ENCODE data around the gene TSHR. TPM values are rescaled to one million over a fixed set of nuclear protein-coding genes. Genes with fewer than 3 reads are reported as not detected.

The TSHR gene
- total RNA-seq, 3 donors from 2014 or later: 0.24 to 0.47 TPM; not detected in 1

GRCh38 chr14:80959496-80959895, 4.1 kb downstream of the TSHR start:
- peak overlapping the region; percentile 66 for H3K4me3 Mint-ChIP-seq
- H3K27me3 Mint-ChIP-seq (ENCODE audit: low read depth): no peaks in the 10 kb centered on the region
- H3K36me3 Mint-ChIP-seq (ENCODE audit: insufficient read depth): no peaks in the 10 kb centered on the region
- H3K9me3 Mint-ChIP-seq: no peaks in the 10 kb centered on the region
- DNase-seq (peak; percentile 15), ATAC-seq (peak; percentile 88)
- H3K4me1 Mint-ChIP-seq (ENCODE audit: low read depth): peaks cover 46% of the 10 kb centered on the region

GRCh38 chr14:80965037-80965436, 9.6 kb downstream of the TSHR start:
- H3K4me1 Mint-ChIP-seq (ENCODE audit: low read depth): peaks cover 4% of the 10 kb centered on the region
- DNase-seq (no peak), ATAC-seq (no peak)
- H3K36me3 Mint-ChIP-seq (ENCODE audit: insufficient read depth): no peaks in the 10 kb centered on the region
- no peaks in the 10 kb centered on the region for H3K27me3 Mint-ChIP-seq (ENCODE audit: low read depth)
- H3K9me3 Mint-ChIP-seq: no peaks in the 10 kb centered on the region
- no peak overlapping the region for H3K4me3 Mint-ChIP-seq

GRCh38 chr14:80973931-80974641, 18.7 kb downstream of the TSHR start:
- ATAC-seq (peak; percentile 46), DNase-seq (no peak)
- H3K36me3 Mint-ChIP-seq (ENCODE audit: insufficient read depth): no peaks in the 10 kb centered on the region
- no peaks in the 10 kb centered on the region for H3K9me3 Mint-ChIP-seq
- no peak overlapping the region for H3K4me3 Mint-ChIP-seq
- H3K4me1 Mint-ChIP-seq (ENCODE audit: low read depth): peaks cover 25% of the 10 kb centered on the region
- no peaks in the 10 kb centered on the region for H3K27me3 Mint-ChIP-seq (ENCODE audit: low read depth)

- H3K36me3 Mint-ChIP-seq (ENCODE audit: insufficient read depth): no peaks in the 10 kb centered on the region
- no peak for DNase-seq
- peaks cover 26% of the 10 kb centered on the region for H3K4me1 Mint-ChIP-seq (ENCODE audit: low read depth)
- H3K9me3 Mint-ChIP-seq: no peaks in the 10 kb centered on the region
- H3K4me3 Mint-ChIP-seq: no peak overlapping the region
- no peaks in the 10 kb centered on the region for H3K27me3 Mint-ChIP-seq (ENCODE audit: low read depth)
- ATAC-seq: no peak
Observed at GRCh38 chr14:80974679-80975078, 19.3 kb downstream of the TSHR start.

GRCh38 chr14:80977221-80977620, 21.8 kb downstream of the TSHR start:
- ATAC-seq (peak in 1 of 2 donors; percentile 30), DNase-seq (no peak)
- H3K4me3 Mint-ChIP-seq: no peak overlapping the region
- H3K4me1 Mint-ChIP-seq (ENCODE audit: low read depth): peaks cover 26% of the 10 kb centered on the region
- H3K36me3 Mint-ChIP-seq (ENCODE audit: insufficient read depth): no peaks in the 10 kb centered on the region
- no peaks in the 10 kb centered on the region for H3K27me3 Mint-ChIP-seq (ENCODE audit: low read depth)
- no peaks in the 10 kb centered on the region for H3K9me3 Mint-ChIP-seq

- ATAC-seq (peak; percentile 55 to 75), DNase-seq (no peak)
- H3K9me3 Mint-ChIP-seq: no peaks in the 10 kb centered on the region
- H3K4me1 Mint-ChIP-seq (ENCODE audit: low read depth): peaks cover 25% of the 10 kb centered on the region
- H3K36me3 Mint-ChIP-seq (ENCODE audit: insufficient read depth): no peaks in the 10 kb centered on the region
- no peak overlapping the region for H3K4me3 Mint-ChIP-seq
- no peaks in the 10 kb centered on the region for H3K27me3 Mint-ChIP-seq (ENCODE audit: low read depth)
Observed at GRCh38 chr14:80978403-80978802, 23.0 kb downstream of the TSHR start.

- H3K4me1 Mint-ChIP-seq (ENCODE audit: low read depth): peaks cover 18% of the 10 kb centered on the region
- no peak overlapping the region for H3K4me3 Mint-ChIP-seq
- ATAC-seq (no peak), DNase-seq (no peak)
- no peaks in the 10 kb centered on the region for H3K27me3 Mint-ChIP-seq (ENCODE audit: low read depth)
- no peaks in the 10 kb centered on the region for H3K9me3 Mint-ChIP-seq
- H3K36me3 Mint-ChIP-seq (ENCODE audit: insufficient read depth): no peaks in the 10 kb centered on the region
Observed at GRCh38 chr14:80979951-80980350, 24.5 kb downstream of the TSHR start.

GRCh38 chr14:80981156-80981555, 25.7 kb downstream of the TSHR start:
- ATAC-seq: no peak
- no peaks in the 10 kb centered on the region for H3K36me3 Mint-ChIP-seq (ENCODE audit: insufficient read depth)
- no peak overlapping the region for H3K4me3 Mint-ChIP-seq

GRCh38 chr14:80981673-80982072, 26.3 kb downstream of the TSHR start:
- H3K4me1 Mint-ChIP-seq (ENCODE audit: low read depth): peaks cover 18% of the 10 kb centered on the region
- no peaks in the 10 kb centered on the region for H3K27me3 Mint-ChIP-seq (ENCODE audit: low read depth)
- DNase-seq: no peak
- no peaks in the 10 kb centered on the region for H3K36me3 Mint-ChIP-seq (ENCODE audit: insufficient read depth)
- H3K4me3 Mint-ChIP-seq: no peak overlapping the region
- H3K9me3 Mint-ChIP-seq: no peaks in the 10 kb centered on the region
- no peak for ATAC-seq

More at GRCh38 chr14:80981156-80981555, 25.7 kb downstream of the TSHR start:
- no peak for DNase-seq
- Mint-ChIP-seq H3K9me3 (no peaks in the 10 kb centered on the region), H3K27me3 (ENCODE audit: low read depth) (no peaks in the 10 kb centered on the region), H3K4me1 (ENCODE audit: low read depth) (peaks cover 18% of the 10 kb centered on the region)

GRCh38 chr14:80982711-80983110, 27.3 kb downstream of the TSHR start:
- H3K9me3 Mint-ChIP-seq: no peaks in the 10 kb centered on the region
- no peaks in the 10 kb centered on the region for H3K27me3 Mint-ChIP-seq (ENCODE audit: low read depth)
- peaks cover 15% of the 10 kb centered on the region for H3K4me1 Mint-ChIP-seq (ENCODE audit: low read depth)
- ATAC-seq: no peak
- H3K36me3 Mint-ChIP-seq (ENCODE audit: insufficient read depth): no peaks in the 10 kb centered on the region
- DNase-seq: no peak
- no peak overlapping the region for H3K4me3 Mint-ChIP-seq

- H3K4me1 Mint-ChIP-seq (ENCODE audit: low read depth): no peaks in the 10 kb centered on the region
- no peaks in the 10 kb centered on the region for H3K9me3 Mint-ChIP-seq
- H3K36me3 Mint-ChIP-seq (ENCODE audit: insufficient read depth): no peaks in the 10 kb centered on the region
- peaks cover 5% of the 10 kb centered on the region for H3K27me3 Mint-ChIP-seq (ENCODE audit: low read depth)
- no peak overlapping the region for H3K4me3 Mint-ChIP-seq
- ATAC-seq: peak; percentile 33 to 44
- DNase-seq: peak; percentile 57
Observed at GRCh38 chr14:80987235-80988032, 32.0 kb downstream of the TSHR start.

GRCh38 chr14:80988192-80988591, 32.8 kb downstream of the TSHR start:
- no peak for ATAC-seq

GRCh38 chr14:80988735-80989429, 33.5 kb downstream of the TSHR start:
- H3K4me3 Mint-ChIP-seq: no peak overlapping the region
- H3K4me1 Mint-ChIP-seq (ENCODE audit: low read depth): no peaks in the 10 kb centered on the region
- peaks cover 5% of the 10 kb centered on the region for H3K27me3 Mint-ChIP-seq (ENCODE audit: low read depth)
- ATAC-seq: peak; percentile 91 to 92
- no peaks in the 10 kb centered on the region for H3K9me3 Mint-ChIP-seq
- no peak for DNase-seq
- H3K36me3 Mint-ChIP-seq (ENCODE audit: insufficient read depth): no peaks in the 10 kb centered on the region

More at GRCh38 chr14:80988192-80988591, 32.8 kb downstream of the TSHR start:
- Mint-ChIP-seq H3K9me3 (no peaks in the 10 kb centered on the region), H3K4me1 (ENCODE audit: low read depth) (no peaks in the 10 kb centered on the region), H3K4me3 (no peak overlapping the region), H3K27me3 (ENCODE audit: low read depth) (peaks cover 5% of the 10 kb centered on the region), H3K36me3 (ENCODE audit: insufficient read depth) (no peaks in the 10 kb centered on the region)
- DNase-seq: no peak

GRCh38 chr14:80992580-80992979, 37.2 kb downstream of the TSHR start:
- Mint-ChIP-seq H3K4me1 (ENCODE audit: low read depth) (peaks cover 5% of the 10 kb centered on the region), H3K9me3 (no peaks in the 10 kb centered on the region), H3K27me3 (ENCODE audit: low read depth) (peaks cover 27% of the 10 kb centered on the region), H3K36me3 (ENCODE audit: insufficient read depth) (no peaks in the 10 kb centered on the region), H3K4me3 (no peak overlapping the region)
- no peak for ATAC-seq
- DNase-seq: no peak
